ENCODE measurements around the gene AXL. TPM values are rescaled to one million over a fixed set of nuclear protein-coding genes. Genes with fewer than 3 reads are reported as not detected.
A peak's percentile ranks its signal among the peaks of the same experiment; 100 is the strongest.

AXL gene
- polyA plus RNA-seq, 4 donors, result 30.0 to 55.5 (median 35.7) TPM

- no peak for DNase-seq (ENCODE audit: low read depth in 4 of 4, low spot score in 3 of 4)
Observed at GRCh38 chr19:41233748-41234240, 14.8 kb downstream of the AXL start.

GRCh38 chr19:41234512-41235168 lies 15.6 kb downstream of the AXL start:
- DNase-seq (ENCODE audit: low read depth in 4 of 4, low spot score in 3 of 4), result no peak

GRCh38 chr19:41235480-41235879 lies 16.5 kb downstream of the AXL start:
- DNase-seq (ENCODE audit: low read depth in 4 of 4, low spot score in 3 of 4), result no peak

GRCh38 chr19:41238244-41238643 lies 19.2 kb downstream of the AXL start:
- DNase-seq (ENCODE audit: low read depth in 4 of 4, low spot score in 3 of 4), result no peak

- no peak for DNase-seq (ENCODE audit: low read depth in 4 of 4, low spot score in 3 of 4)
Observed at GRCh38 chr19:41239363-41239762, 20.3 kb downstream of the AXL start.

GRCh38 chr19:41239961-41240574 lies 21.0 kb downstream of the AXL start:
- DNase-seq (ENCODE audit: low read depth in 4 of 4, low spot score in 3 of 4), result no peak

GRCh38 chr19:41241859-41242258 lies 22.8 kb downstream of the AXL start:
- DNase-seq (ENCODE audit: low read depth in 4 of 4, low spot score in 3 of 4), result no peak

GRCh38 chr19:41244117-41244516 lies 25.1 kb downstream of the AXL start:
- no peak for DNase-seq (ENCODE audit: low read depth in 4 of 4, low spot score in 3 of 4)

GRCh38 chr19:41245843-41246242 lies 26.8 kb downstream of the AXL start:
- no peak for DNase-seq (ENCODE audit: low read depth in 4 of 4, low spot score in 3 of 4)

- DNase-seq (ENCODE audit: low read depth in 4 of 4, low spot score in 3 of 4), result no peak
Observed at GRCh38 chr19:41248895-41249294, 29.9 kb downstream of the AXL start.

- DNase-seq (ENCODE audit: low read depth in 4 of 4, low spot score in 3 of 4), result no peak
Observed at GRCh38 chr19:41249707-41250423, 30.8 kb downstream of the AXL start.

- DNase-seq (ENCODE audit: low read depth in 4 of 4, low spot score in 3 of 4), result no peak
Observed at GRCh38 chr19:41253660-41254059, 34.6 kb downstream of the AXL start.

GRCh38 chr19:41255171-41255570 lies 36.1 kb downstream of the AXL start:
- DNase-seq (ENCODE audit: low read depth in 4 of 4, low spot score in 3 of 4), result no peak

- DNase-seq (ENCODE audit: low read depth in 4 of 4, low spot score in 3 of 4), result peak in 2 of 4 donors; percentile 1 to 7
Observed at GRCh38 chr19:41261474-41262190, 42.6 kb downstream of the AXL start.

GRCh38 chr19:41263042-41263849 lies 44.2 kb downstream of the AXL start:
- peak in 3 of 4 donors; percentile 42 to 64 (median 48) for DNase-seq (ENCODE audit: low read depth in 4 of 4, low spot score in 3 of 4)

- peak; percentile 100 for DNase-seq (ENCODE audit: low read depth in 4 of 4, low spot score in 3 of 4)
Observed at GRCh38 chr19:41263850-41264580, 45.0 kb downstream of the AXL start, which contains the start of gene HNRNPUL1. HNRNPUL1 (plus strand) TSS chr19:41264372; CDS start chr19:41264504, 132 bp downstream.

GRCh38 chr19:41264581-41265394 lies 45.8 kb downstream of the AXL start:
- DNase-seq (ENCODE audit: low read depth in 4 of 4, low spot score in 3 of 4), result peak; percentile 16 to 26 (median 21)

- DNase-seq (ENCODE audit: low read depth in 4 of 4, low spot score in 3 of 4), result peak; percentile 12 to 20 (median 16)
Observed at GRCh38 chr19:41265395-41266153, 46.6 kb downstream of the AXL start.

All from left renal pelvis (tissue), 4 donors.